ENCODE results near the gene RANBP3.

RANBP3 gene

GRCh38 chr19:5952193-5953029, 25.5 kb downstream of the RANBP3 start:
- no peak for DNase-seq (ENCODE audit: low read depth in 2 of 2)

- DNase-seq (ENCODE audit: low read depth in 2 of 2), result no peak
Measured at GRCh38 chr19:5951338-5951861, 26.5 kb downstream of the RANBP3 start.

- no peak for DNase-seq (ENCODE audit: low read depth in 2 of 2)
Measured at GRCh38 chr19:5950741-5951140, 27.2 kb downstream of the RANBP3 start.

DNA sequence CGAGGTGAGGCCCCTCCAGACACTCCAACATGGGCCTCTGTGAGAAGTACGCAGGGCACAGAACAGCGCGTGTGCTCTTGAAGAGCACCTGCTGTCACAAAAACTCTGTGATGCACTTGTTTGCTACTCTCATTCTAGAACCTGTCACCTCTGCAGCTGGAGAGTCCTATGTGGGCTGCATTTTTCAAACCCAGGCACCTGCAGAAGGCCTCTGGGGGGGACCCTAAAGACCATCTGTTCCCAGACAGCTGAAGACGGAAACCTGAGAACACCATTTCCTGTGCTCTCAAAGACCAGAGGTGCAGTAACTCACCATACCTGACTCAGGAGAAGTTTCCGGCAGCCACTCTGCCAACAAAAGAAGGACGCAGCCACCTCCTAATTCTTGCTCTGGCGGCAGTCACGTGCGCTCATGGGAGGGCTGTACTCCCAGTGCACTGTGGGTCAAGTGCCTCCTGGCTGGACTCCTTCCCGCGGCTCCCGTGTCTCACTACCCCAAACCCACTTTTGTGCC, 28.1 kb downstream of the RANBP3 start:
- peak in 1 of 2 donors; percentile 14 for DNase-seq (ENCODE audit: low read depth in 2 of 2)

DNA sequence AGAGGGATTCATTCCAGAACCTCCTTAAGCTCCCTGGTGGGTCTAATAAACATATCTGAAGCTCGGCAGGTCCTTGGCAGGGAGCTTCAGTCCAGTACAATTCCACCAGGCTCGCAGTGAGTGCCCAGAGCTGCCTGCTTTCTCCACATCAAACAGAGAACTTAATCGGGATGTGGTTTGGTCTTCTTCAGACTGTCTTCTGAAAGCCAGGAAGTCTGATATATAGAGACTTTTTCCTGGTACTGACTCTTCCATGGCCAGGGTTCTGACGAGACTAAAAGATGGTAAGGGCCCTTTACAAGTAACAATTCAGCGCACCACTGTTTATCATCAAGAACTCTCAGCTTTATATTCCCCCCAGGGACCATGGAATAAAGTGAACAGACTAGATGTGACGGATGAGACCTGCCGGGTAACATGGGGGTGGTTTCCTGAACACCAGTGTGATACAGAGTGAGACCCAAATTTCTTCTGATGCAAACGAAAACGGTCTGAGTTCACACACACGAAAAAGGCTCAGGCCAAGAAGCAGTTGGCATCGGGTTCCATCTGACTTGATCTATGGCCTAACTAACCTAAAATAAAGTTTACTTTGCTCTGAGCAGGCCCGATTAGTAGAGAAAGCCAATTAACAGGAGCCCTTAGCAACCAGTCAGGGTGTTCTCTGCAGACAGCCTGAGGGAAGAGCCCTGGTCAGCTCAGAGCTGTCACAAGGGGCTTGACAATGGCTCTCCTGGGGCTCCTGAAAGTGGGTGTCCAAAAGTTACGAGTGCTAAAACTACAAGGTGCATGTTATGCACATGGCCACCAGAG, 29.0 kb downstream of the RANBP3 start:
- no peak for DNase-seq (ENCODE audit: low read depth in 2 of 2)

DNA sequence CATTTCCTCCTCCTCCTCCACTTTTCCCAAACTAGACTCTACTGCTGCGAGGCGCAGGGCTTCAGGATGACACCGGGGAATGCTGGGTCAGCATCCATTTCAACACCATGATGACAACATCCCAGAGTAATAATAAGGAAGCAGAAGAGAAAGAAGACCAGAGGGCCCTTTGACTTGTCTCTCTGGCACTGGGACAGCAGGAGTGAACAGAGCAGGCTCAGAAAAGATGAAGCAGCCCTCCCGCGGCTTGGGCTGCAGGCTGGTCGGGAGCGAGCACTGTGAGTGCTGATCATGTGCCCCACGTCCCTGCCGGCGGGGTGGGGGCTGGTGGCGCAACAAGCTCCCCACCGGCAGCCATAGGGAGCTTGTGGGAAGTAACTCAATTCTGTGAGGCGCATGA, 30.5 kb downstream of the RANBP3 start:
- DNase-seq (ENCODE audit: low read depth in 2 of 2), result no peak

- DNase-seq (ENCODE audit: low read depth in 2 of 2), result no peak
Measured at GRCh38 chr19:5943623-5944022, 34.3 kb downstream of the RANBP3 start.

DNA sequence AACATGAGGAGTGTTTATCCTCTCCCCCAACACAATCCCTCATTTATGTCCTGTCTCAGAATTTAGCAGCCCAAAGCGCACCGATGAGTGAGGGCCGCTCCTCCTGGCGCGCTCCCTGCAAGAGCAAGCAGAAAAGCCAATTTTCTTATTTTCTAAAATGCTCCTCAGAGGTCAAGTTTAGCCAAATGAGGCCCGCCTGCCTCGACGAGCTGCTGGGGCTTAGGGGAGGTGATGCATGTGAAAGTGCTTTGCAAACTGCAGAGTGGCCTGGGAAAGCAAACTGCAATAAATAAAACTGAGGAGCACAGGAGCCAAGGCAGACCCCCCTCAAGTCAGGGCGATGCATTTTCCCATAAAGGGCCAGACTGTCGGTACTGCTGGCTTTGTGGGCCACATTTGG, 34.9 kb downstream of the RANBP3 start:
- DNase-seq (ENCODE audit: low read depth in 2 of 2), result no peak

GRCh38 chr19:5941673-5942072, 36.3 kb downstream of the RANBP3 start:
- no peak for DNase-seq (ENCODE audit: low read depth in 2 of 2)

DNA sequence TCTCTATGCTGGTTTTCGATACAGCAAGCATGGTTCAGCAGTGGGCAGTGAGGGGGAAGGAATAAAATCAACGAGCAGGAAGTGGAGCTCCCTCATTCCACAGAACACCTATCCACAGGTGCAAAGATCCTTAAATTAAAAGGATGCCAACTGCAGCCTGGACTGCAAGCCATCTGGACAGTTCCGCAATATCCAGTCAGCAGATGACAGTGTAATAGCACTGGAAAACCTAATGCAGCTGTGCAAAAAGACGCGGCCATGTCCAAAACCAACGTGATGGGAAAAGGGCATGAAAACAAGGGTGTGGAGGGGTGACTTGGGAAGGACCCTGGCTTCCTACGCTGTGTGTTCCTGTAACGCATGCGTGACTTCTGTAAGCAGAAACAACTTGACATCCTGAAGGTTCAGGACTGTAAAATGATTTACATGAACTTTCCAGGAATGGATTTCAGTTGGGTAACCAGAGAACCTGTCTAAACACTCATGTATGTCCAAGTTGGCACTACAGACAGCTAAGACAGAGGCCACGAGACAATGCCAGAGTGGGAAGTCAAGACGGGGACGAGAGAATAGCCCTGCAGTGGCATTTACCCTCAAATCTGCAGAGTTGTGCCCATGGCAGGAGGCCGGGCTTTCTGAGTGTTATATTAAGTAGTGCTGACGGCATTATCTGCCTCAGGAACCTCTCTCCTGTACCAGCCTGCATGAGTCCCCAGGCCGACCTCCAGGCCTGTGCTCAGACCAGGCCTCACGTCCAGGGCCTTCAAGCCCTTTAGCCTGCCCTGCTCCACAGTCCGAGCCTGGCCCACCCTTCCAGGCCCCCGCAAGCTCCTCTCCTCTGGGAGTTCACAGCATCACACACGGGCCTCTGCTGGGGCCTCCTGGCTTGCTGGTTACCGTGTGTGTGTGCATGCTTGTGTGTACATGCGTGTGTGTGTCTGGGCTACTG, 37.4 kb downstream of the RANBP3 start:
- no peak for DNase-seq (ENCODE audit: low read depth in 2 of 2)

DNA sequence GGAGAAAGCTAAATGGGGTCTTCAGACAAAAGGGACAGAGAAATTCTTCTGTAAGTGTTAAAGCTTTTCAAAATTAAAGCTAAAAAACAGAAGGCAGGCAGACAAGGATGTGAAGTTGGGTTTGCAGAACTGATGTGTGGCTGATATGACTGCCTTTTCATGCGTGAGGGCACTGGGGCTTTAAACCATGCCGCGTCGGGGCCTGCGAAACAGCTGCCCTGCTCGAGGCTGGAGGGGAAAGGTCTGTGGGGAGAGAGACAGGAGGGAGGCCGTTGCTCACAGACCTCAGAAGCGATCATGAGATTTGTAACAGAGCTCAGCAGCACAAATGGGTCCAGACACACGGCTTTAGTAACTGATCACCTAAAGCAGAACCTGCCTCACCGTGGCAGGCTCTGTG, 40.4 kb downstream of the RANBP3 start:
- no peak for DNase-seq (ENCODE audit: low read depth in 2 of 2)

- DNase-seq (ENCODE audit: low read depth in 2 of 2), result no peak
Measured at GRCh38 chr19:5936292-5936592, 41.7 kb downstream of the RANBP3 start.

GRCh38 chr19:5935473-5936291, 42.3 kb downstream of the RANBP3 start:
- DNase-seq (ENCODE audit: low read depth in 2 of 2), result no peak

DNA sequence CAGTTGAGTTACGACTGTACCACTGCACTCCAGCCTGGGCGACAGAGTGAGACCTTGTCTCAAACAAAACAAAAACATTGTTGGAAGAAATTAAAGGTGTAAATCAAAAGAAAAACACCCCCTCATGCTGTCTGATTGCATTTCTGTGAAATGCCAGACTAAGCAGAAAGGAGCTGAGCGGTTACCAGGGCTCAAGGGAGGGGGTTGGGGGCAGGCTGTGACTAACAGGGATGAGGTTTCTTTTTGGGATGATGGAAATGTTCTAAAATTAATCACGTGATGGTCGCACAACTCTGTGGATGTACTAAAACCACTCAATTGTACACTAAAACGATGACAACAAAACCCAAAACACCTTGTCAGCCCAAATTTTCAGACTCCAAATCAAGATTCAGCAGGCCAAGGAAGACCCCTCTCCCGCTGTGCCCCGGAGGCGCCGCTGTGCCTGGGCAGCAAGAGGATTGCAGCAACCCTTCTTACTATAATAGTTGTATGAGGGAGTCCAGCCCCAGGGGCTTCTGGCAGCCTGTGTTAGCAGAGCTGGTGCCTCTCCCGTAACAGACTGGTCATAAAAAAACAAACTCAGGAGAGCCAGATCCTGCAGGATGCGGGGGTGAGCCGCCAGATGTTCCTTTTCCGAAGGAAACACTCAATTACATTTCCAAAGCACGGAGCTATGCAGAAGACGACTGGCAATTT, 43.0 kb downstream of the RANBP3 start:
- DNase-seq (ENCODE audit: low read depth in 2 of 2), result no peak

GRCh38 chr19:5934069-5934401, 43.9 kb downstream of the RANBP3 start:
- no peak for DNase-seq (ENCODE audit: low read depth in 2 of 2)

GRCh38 chr19:5933391-5934068, 44.4 kb downstream of the RANBP3 start:
- DNase-seq (ENCODE audit: low read depth in 2 of 2), result no peak

DNA sequence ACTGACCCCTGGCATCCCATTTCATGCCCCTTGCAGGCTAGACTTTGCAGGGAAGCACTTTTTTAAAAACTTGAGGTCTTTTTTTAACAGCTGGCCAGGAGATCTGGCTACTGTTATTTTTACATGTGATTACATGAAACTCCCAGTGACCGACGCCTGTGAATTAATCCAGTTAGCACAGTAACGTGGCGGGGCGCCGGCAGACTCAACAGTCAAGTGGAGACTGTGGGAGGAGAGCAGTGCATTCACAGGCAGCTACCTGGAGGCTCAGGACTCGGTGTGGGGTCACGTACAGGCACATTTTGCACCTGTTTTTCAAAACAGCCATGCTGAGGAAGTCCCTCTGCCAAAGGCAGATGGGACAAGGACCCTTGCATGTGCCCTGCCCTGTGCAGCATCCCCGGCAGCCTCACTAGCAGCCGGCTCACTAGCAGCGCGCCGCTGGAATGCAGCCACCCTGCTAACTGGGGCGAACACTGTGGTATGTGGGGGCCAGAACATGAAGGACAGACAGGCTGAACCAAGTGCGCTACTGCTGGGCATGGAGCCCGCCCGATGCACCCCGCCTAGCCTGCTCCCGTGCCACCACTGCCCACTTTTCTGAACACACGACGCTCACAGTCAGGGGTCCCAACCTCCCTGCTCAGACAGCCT, 45.2 kb downstream of the RANBP3 start:
- DNase-seq (ENCODE audit: low read depth in 2 of 2), result no peak

GRCh38 chr19:5932146-5932545, 45.8 kb downstream of the RANBP3 start:
- DNase-seq (ENCODE audit: low read depth in 2 of 2), result no peak

- no peak for DNase-seq (ENCODE audit: low read depth in 2 of 2)
Measured at GRCh38 chr19:5931251-5931650, 46.7 kb downstream of the RANBP3 start.

Measured in stimulated activated CD4-positive, alpha-beta T cell treated with anti-CD3 and anti-CD28 coated beads, Interleukin-15, amount 100 ng/mL, for 48 hours (primary cell).